Osteoblast (primary cell): ENCODE measurements around the gene CMIP. TPM values are rescaled to one million over a fixed set of nuclear protein-coding genes. Genes with fewer than 3 reads are reported as not detected.

Source experiments
- DNase-seq: peaks from one replicate; pipeline ENCODE4 v3.0.0; 2011; ENCODE audit warnings: low spot score, mixed read lengths; ENCODE audit not compliant: insufficient read length; ENCODE audit errors: missing footprints
- H2AFZ ChIP-seq: 2 replicates; pipeline ENCODE4 v1.6.0; 2011; ENCODE audit warnings: mild to moderate bottlenecking, low read length
- H3K27ac ChIP-seq: 2 replicates; pipeline ENCODE4 v1.5.1; 2011; ENCODE audit warnings: mild to moderate bottlenecking, low read depth, low read length, moderate library complexity
- H3K27me3 ChIP-seq: 2 replicates; pipeline ENCODE4 v1.6.0; 2012; ENCODE audit warnings: mild to moderate bottlenecking, control low read depth, inconsistent platforms, low read length, moderate library complexity; ENCODE audit not compliant: insufficient read depth
- H3K36me3 ChIP-seq: 2 replicates; pipeline ENCODE4 v1.5.1; 2011; ENCODE audit warnings: mild to moderate bottlenecking, low read length, control low read depth, moderate library complexity; ENCODE audit not compliant: insufficient read depth
- H3K4me1 ChIP-seq: 2 replicates; pipeline ENCODE4 v1.5.1; 2011; ENCODE audit warnings: mild to moderate bottlenecking, low read length, control low read depth, moderate library complexity; ENCODE audit not compliant: insufficient read depth
- H3K4me2 ChIP-seq: 2 replicates; pipeline ENCODE4 v1.6.0; 2011; ENCODE audit warnings: mild to moderate bottlenecking, low read length; ENCODE audit not compliant: insufficient read depth
- H3K4me3 ChIP-seq: fragments of 200-600 bp; sonication (generic); 3 replicates; pipeline ENCODE4 v1.5.1; 2012; ENCODE audit warnings: mild to moderate bottlenecking, low read length, inconsistent platforms; ENCODE audit not compliant: insufficient read depth
- H3K79me2 ChIP-seq: 2 replicates; pipeline ENCODE4 v1.6.0; 2012; ENCODE audit warnings: mild to moderate bottlenecking, low read length, control low read depth, inconsistent platforms; ENCODE audit not compliant: insufficient read depth
- H3K9me3 ChIP-seq: 2 replicates; pipeline ENCODE4 v1.5.1; 2011; ENCODE audit warnings: low read depth, low read length, control low read depth
- H4K20me1 ChIP-seq: 2 replicates; pipeline ENCODE4 v1.6.0; 2012; ENCODE audit warnings: mild to moderate bottlenecking, low read length, control low read depth; ENCODE audit not compliant: insufficient read depth
- CTCF ChIP-seq: IDR thresholded peaks from 2 replicates; pipeline ENCODE4 v1.5.1; 2011; ENCODE audit warnings: mild to moderate bottlenecking, low read depth, low read length, moderate library complexity; ENCODE audit errors: extremely low read depth
- total RNA-seq: library from RNA; depleted of rRNA; stranded (reverse); fragments of >200 nt; gene quantifications from 2 replicates; pipeline ENCODE4 v1.2.3, GENCODE V29; 2012

The CMIP gene
- total RNA-seq, 1 donor = 8.3 TPM

DNA sequence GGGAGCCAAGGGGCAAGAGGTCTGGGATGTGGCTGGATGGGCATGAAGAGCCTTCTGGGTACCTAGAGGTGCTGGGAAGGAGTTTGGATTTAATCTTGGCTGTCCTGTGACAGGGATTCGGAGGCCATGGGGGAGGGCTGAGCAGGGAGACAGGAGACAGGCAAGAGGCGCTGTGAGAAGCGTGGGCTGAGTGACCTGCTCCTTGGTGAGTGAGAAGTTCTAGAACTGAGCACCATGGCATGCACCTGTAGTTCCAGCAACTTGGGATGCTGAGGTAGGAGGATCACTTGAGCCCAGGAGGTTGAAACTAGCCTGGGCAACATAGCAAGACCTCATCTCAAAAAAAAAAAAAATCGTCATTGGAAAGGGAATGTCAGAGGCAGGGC lies 256.2 kb downstream of the CMIP start:
- Histone ChIP-seq H3K79me2 (no peaks in the 10 kb centered on the region), H3K4me1 (peaks cover 10% of the 10 kb centered on the region), H3K9me3 (no peaks in the 10 kb centered on the region), H3K27ac (no peak overlapping the region), H2AFZ (no peak overlapping the region), H3K4me2 (no peak overlapping the region), H3K4me3 (no peak overlapping the region), H3K36me3 (peaks cover 18% of the 10 kb centered on the region), H3K27me3 (no peaks in the 10 kb centered on the region), H4K20me1 (no peaks in the 10 kb centered on the region)
- no peak for DNase-seq
- TF ChIP-seq CTCF = no peak

DNA sequence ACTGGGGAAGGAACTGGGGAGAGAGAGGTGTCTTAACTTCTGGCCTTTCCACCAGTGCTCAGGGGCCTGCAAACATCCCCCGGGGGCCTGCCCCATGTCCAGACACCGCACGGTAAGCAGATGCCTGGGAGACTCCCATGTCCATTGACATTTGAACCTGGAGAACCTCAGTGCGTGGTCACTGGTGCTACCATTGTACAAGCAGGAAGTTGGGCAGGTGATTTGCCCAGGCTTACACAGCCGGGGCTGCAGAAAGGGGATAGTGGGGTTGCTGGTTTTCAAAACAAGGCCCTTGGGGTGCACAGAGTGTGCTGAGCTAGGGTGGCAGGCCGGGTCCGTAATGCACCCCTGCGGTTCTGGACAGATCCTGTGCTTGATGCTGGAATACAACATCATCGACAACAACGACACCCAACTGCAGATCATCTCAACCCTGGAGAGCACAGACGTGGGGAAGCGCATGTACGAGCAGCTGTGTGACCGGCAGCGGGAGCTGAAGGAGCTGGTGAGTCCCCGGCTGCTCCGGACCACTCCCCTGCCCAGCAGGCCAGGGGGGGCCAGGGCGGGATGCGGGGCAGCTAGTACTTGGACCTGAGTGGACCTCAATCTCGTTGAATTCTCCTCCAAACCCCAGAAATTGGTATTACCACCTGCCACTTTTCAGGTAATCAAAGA lies 256.8 kb downstream of the CMIP start:
- Histone ChIP-seq H3K4me2 (no peak overlapping the region), H3K79me2 (no peaks in the 10 kb centered on the region)
- no peak for TF ChIP-seq CTCF

DNA sequence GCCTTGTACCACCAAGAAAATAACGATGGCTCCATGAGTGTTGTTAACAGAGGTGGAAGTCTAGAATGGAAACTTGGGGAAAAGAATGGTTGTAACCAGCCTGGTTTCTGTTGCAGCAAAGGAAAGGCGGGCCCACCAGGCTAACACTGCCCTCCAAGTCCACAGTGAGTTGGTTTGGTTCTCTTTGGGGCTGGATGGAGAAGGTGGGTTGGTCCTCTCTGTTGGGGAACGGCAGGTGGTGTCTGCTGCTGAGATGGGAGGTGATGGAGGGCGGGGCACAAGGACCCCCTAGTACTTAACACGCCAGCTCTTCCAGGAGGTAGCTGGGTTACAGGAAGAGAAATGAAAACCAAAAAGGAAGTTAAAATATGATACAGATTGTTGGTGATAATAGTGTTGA lies 257.9 kb downstream of the CMIP start:
- H3K4me2 ChIP-seq = no peak overlapping the region
- peaks cover 10% of the 10 kb centered on the region for H3K4me1 ChIP-seq
- no peak overlapping the region for H2AFZ ChIP-seq
- H3K27me3 ChIP-seq = no peaks in the 10 kb centered on the region
- TF ChIP-seq CTCF = no peak
- no peaks in the 10 kb centered on the region for H3K9me3 ChIP-seq
- H3K36me3 ChIP-seq = peaks cover 24% of the 10 kb centered on the region
- H3K27ac ChIP-seq = no peak overlapping the region
- H3K4me3 ChIP-seq = no peak overlapping the region
- no peak for DNase-seq
- no peaks in the 10 kb centered on the region for H4K20me1 ChIP-seq
- H3K79me2 ChIP-seq = no peaks in the 10 kb centered on the region

More for the DNA sequence above, 256.8 kb downstream of the CMIP start:
- Histone ChIP-seq H3K27me3 (no peaks in the 10 kb centered on the region), H3K4me1 (peaks cover 10% of the 10 kb centered on the region), H3K4me3 (no peak overlapping the region), H3K9me3 (no peaks in the 10 kb centered on the region), H3K36me3 (peaks cover 18% of the 10 kb centered on the region), H2AFZ (no peak overlapping the region), H3K27ac (no peak overlapping the region), H4K20me1 (no peaks in the 10 kb centered on the region)
- no peak for DNase-seq

DNA sequence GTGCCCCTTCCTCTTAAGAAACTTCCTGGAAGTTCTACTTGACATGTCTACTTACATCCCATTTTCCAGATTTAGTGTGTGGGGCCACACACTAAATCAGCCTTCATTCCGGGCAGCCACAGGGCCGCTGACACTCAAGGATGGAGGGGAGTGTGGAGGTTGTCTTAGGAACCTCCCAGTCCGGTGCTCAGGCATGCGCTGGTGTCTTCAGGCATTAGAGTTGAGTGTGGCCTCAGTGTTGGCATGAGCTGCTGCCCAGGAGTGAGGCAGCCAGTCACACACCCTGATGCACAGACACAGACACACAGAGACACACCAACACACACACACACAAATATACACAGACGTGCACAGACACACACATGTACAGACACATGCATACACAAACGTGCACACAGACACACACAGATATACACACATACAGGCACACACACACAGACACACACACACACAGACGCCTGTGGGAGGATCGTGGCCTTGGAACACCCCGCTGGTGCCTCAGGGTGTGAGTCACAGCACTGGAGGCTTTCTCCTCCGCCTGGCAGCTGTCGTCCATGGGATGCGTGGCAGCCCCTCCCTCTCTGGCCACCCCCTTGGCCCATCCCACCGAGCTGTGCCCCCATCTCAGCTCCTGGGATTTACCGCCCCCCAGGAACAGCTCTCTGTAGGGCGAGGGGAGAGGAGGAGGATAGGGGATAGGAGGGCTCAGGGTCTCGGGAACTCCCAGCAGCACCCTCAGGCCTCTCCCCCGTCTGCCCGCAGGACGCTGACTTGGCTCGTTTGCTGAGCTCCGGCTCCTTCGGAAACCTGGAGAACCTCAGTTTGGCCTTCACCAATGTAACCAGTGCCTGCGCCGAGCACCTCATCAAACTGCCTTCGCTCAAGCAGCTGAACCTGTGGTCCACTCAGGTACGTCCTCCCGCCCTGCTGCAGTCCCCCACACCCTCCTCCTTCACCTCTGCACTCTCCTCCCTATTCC lies 258.9 kb downstream of the CMIP start:
- no peaks in the 10 kb centered on the region for H3K79me2 ChIP-seq
- TF ChIP-seq CTCF = no peak
- peak overlapping the region; percentile 67 for H3K27ac ChIP-seq
- peaks cover 24% of the 10 kb centered on the region for H3K36me3 ChIP-seq
- peak overlapping the region; percentile 16 for H3K4me2 ChIP-seq
- H3K4me1 ChIP-seq = peaks cover 10% of the 10 kb centered on the region
- peak overlapping the region; percentile 6 for H2AFZ ChIP-seq
- H3K9me3 ChIP-seq = no peaks in the 10 kb centered on the region
- H3K27me3 ChIP-seq = no peaks in the 10 kb centered on the region
- H4K20me1 ChIP-seq = no peaks in the 10 kb centered on the region
- DNase-seq = peak; percentile 99
- peak overlapping the region; percentile 11 for H3K4me3 ChIP-seq
